GM12874 (cell line): ENCODE results near the gene MAST3.

Experiments used
- TF ChIP-seq, protein P1 (sequence below): IDR thresholded peaks from 2 replicates; pipeline ENCODE4 v1.5.1; 2011; ENCODE audit warnings: low read depth, mild to moderate bottlenecking, control low read depth, low read length, moderate library complexity; ENCODE audit not compliant: insufficient read depth

The MAST3 gene

GRCh38 chr19:18135712-18136584 is 38.4 kb downstream of the MAST3 start:
- TF ChIP-seq, protein P1, sequence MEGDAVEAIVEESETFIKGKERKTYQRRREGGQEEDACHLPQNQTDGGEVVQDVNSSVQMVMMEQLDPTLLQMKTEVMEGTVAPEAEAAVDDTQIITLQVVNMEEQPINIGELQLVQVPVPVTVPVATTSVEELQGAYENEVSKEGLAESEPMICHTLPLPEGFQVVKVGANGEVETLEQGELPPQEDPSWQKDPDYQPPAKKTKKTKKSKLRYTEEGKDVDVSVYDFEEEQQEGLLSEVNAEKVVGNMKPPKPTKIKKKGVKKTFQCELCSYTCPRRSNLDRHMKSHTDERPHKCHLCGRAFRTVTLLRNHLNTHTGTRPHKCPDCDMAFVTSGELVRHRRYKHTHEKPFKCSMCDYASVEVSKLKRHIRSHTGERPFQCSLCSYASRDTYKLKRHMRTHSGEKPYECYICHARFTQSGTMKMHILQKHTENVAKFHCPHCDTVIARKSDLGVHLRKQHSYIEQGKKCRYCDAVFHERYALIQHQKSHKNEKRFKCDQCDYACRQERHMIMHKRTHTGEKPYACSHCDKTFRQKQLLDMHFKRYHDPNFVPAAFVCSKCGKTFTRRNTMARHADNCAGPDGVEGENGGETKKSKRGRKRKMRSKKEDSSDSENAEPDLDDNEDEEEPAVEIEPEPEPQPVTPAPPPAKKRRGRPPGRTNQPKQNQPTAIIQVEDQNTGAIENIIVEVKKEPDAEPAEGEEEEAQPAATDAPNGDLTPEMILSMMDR: no peak

- TF ChIP-seq, protein P1: no peak
Measured at GRCh38 chr19:18137242-18137641, 39.7 kb downstream of the MAST3 start.

GRCh38 chr19:18137657-18138339 is 40.2 kb downstream of the MAST3 start:
- TF ChIP-seq, protein P1: no peak

DNA sequence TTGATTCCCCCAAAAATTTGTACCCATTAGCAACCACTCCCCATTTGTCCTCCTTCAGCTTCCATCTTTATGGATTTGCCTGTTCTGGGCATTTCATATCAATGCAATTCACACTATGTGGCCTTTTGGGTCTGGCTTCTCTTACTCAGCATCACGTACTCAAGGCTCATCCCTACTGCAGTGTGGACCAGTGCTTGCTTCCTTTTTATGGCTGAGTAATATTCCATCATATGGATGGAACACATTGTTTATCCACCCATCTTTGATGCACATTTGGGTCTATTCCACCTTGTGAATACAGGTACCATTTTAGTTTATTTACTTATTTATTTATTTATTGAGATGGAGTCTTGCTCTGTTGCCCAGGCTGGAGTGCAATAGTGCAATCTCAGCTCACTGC is 42.9 kb downstream of the MAST3 start:
- TF ChIP-seq, protein P1: no peak

DNA sequence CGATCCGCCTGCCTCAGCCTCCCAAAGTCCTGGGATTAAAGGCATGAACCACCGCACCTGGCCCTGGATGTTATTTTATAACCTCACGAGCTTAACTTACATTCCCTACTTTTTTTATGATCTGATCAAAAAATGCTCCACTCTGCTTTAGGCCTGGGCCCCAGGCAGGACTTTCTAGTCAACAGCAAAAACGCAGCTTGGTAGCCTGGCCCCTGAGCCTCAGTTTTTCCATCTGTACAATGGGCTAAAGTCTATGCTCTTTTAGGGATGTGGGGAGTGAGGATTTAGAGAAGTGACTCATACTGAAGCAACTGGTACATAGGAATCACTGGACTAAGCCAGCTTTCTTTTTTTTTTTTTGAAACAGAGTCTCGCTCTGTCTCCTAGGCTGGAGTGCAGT is 43.5 kb downstream of the MAST3 start:
- TF ChIP-seq, protein P1: no peak

DNA sequence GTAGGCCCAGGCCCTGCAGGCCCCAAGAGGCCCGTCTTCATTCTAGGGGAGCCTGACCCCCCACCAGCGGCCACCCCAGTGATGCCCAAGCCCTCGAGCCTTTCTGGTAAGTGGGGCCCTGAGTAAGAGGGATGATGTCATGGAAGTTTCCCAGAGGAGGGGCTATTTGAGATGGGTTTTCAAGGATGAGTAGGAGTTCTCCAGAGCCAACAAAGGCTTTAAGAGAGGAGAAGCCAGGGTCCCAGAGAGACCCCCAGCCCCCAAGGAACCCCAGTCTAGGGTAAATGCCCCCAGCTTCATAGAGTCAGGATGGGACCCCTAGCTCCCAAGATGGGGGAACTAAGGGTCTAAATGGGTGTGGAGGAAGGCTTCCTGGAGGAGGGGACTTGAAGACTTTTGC is 46.3 kb downstream of the MAST3 start:
- TF ChIP-seq, protein P1: no peak

- TF ChIP-seq, protein P1: no peak
Measured at GRCh38 chr19:18144361-18144760, 46.8 kb downstream of the MAST3 start.
